Embryonic facial prominence (tissue), 1 donor: ENCODE data around the gene GDI2.
A peak's percentile ranks its signal among the peaks of the same experiment; 100 is the strongest.
"Not testable (repeated sequence)": the region's sequence is repeated elsewhere in the genome, so short reads cannot be mapped to it uniquely, and the experiment has no call there.

Source experiments
- DNase-seq: peaks from one replicate; pipeline ENCODE4 v3.0.0-alpha.2; 2016; ENCODE audit errors: extremely low spot score

GDI2 gene

DNA sequence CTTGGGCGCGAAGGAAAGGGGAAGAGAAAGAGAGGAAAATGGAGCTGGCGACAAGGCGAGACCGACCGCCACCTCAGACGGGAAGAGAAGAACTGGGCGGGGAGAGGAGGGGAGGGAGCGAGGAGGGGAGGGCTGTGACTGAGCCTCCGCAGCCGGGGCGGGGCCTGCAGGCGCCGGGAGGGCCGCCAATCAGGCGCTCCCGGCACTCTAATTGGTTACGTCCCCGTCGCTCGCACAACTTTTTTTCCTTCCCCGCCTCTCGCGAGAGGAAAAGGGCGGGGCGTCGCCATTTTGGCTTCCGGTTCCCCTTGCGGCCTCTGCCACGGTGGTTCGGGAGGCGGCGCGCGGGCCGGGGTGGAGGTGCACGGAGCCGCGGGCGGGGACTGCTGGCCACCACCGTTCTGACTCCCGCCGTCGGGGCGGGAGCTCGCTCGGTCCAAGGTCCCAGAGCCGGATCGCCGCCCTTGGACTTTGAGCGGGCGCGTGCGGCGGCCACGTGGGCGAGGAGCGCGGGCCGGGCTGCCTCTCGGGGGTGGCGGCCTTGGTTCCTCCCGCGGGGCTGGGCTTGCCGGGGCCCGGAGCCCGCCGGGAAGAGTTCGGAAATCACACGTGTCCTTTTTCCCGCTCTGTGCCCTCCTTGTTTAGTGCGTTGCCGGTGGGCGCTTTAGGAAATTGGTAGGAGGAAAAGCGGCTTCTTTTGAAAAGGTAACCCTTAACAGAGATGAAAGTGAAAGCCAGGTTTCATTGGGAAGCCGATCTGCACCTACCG is at the start of gene GDI2:
Gene GDI2, minus strand, starts transcription at position 94 of the 769 bp plus-strand sequence. CDS start 176 bp downstream, outside the sequence.
- DNase-seq: peak; percentile 97

DNA sequence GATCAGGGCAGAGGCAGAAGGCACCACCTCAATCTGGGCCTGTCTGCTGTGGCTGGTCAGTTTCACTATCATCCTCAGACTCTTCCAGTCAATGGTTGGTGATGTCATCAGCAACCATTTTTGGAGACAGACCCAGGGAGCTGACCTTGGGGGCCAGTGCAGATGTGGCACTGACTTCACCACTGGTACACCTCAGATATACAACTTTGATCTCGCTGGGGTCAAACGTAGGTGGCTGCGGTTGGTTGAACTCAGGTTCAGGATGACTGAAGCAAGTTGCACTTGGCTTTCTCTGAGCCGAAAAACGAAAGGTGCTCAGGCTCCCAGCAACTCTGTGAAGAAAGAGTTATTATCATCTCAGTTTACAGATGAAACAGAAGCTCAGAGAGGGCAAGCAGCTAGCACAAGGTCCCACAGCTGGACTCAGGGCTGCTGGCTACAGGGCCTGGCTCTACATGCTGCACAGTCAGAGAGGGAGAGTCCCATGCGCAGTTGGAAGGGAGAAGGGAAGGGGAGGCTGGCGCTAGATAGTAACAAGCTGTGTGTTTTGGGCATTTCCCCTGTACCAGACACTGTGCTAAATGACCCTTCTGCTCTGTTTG is 49.2 kb upstream of the GDI2 start:
- DNase-seq: no peak

DNA sequence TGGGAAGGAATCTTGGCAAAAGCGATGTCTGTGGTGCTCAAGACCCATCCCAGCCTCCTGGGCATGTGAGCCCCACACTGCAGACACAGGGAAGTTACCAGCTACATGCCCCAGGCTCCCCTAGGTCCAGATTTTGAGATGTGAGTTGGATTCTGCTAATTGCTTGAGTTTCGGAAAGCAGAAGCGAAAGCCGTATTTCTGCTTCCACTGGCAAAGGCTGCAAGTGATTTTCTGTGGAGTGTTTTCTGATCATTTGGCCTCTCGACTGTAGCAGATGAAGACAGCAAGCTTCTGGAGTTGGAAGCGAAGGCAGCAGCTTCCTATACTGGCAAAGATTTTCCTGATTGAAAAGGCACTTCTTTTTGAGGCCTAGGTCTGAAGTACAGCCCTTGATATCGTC is 46.8 kb upstream of the GDI2 start:
- DNase-seq: no peak

DNA sequence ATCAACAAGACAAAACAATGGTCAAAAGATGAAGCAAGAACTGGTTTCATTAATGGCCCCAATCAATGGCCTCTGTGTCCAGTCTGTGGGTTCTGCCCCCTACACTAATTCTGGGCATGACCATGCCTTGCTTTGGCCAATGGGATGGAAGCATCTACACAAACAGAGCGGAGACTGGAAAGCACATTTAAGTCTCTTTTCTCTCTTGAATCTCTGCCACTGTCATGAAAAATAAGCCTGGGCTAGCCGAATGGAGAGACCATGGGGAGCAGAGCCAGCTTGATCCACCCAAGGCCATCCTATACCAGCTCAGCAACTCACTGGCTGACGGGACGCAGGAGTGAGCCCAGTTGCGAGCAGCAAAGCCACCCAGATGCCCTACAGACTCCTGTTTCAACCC is 45.6 kb upstream of the GDI2 start:
- no peak for DNase-seq

DNA sequence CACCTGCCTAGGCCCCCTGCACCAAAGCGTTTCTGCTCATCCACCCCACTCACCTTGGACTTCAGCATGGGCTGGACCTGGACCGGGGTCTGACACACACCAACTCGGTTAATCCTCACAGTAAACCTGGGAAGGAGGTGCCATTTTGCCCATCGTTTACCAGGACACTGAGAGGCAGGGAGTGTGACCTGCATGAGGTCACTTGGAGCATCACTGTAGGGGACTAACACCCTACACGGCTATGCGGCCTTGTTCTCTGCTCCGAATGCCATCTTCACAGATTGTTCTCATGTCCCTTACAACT is 43.4 kb upstream of the GDI2 start:
- DNase-seq: no peak

DNA sequence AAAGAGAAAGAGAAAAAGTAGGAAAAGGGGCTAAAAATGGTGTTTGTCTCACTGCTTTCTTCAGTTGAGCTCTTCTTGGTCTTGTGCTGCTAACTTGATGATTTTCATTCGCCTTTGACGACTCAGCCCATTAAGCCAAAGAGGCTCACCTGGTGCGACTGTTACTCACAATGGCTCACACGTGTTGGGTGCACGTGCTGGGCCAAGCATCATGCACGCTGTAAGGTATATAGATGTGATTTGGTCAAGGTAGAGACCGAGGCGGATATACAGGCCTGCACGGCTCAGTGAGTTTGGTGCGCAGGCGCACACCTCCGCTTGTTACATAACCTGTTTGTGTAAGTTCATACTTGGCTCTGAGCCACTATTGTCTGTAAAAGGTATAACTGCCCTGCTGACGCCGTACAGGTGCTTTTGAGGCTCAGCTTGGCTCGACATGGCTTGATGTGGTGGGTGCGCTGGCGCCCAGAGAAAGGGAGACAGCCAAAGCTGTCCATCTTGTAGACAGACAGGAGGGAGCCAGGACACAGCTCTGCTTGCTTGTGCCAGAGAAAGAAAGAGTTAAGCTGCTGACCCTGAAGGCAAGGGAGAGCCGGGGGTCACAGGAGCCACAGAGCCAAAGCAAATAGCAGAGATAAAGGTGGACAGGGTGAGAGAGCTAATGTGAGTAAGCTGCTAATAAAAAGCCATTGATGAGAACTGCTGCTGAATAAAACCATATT is 42.9 kb upstream of the GDI2 start:
- DNase-seq: no peak

DNA sequence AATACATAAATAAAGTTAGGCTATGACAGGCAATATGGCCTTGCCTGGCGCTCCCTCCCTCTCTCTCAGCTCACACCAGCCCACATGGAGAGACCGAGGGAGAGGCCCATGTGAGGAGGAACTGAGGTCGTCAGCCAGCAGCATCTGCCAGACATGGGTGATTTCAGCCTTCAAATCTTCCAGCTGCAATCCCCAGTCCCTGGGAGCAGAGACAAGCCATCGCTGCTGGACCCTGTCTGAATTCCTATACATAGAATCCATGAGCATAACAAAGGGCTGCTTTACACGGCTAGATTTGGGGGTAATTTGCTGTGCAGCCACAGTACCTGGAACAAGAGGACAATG is 40.9 kb upstream of the GDI2 start:
- DNase-seq: no peak

DNA sequence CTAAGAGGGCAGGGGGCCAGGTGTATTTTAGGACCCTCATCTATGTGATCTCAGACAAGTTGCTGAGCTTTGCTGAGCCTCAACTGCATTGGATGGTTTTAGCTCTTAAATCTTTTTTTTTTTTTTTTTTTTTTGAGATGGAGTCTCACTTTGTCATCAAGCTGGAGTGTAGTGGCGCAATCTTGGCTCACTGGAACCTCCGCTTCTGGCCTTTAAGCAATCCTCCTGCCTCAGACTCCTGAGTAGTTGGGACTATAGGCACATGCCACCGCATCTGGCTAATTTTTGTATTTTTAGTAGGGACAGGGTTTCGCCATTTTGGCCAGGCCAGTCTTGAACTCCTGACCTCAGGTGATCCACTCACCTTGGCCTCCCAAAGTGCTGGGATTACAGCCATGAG is 33.4 kb upstream of the GDI2 start:
- DNase-seq: not testable (repeated sequence)

DNA sequence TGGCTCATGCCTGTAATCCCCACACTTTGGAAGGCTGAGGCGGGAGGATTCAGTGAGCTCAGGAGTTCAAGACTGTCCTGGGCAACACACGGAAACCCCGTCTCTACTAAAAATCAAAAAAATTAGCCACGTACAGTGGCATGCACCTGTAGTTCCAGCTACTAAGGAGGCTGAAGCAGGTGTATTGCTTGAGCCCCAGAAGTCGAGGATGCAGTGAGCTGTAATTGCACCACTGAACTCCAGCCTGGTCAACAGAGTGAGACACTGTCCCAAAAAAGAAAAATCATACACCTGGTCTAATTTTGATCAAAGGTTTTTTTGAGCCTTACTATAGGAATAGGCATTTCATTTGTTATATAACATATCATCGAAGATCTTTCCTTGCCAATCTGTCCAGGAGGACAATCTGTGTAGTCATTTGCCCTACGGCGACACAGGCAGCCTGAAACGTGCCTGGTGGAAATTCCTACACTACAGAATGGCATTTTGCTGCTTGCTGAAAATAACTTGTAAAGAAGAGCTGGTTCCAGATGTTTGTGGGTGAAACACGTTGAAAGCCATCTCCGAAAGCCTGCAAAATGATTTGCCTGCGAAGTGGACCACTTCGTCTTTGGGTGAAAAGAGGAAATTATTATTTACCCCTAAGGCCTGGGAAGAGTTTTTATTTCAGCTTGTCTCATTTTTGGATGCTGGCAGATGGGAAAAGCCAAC is 31.3 kb upstream of the GDI2 start:
- DNase-seq: no peak

DNA sequence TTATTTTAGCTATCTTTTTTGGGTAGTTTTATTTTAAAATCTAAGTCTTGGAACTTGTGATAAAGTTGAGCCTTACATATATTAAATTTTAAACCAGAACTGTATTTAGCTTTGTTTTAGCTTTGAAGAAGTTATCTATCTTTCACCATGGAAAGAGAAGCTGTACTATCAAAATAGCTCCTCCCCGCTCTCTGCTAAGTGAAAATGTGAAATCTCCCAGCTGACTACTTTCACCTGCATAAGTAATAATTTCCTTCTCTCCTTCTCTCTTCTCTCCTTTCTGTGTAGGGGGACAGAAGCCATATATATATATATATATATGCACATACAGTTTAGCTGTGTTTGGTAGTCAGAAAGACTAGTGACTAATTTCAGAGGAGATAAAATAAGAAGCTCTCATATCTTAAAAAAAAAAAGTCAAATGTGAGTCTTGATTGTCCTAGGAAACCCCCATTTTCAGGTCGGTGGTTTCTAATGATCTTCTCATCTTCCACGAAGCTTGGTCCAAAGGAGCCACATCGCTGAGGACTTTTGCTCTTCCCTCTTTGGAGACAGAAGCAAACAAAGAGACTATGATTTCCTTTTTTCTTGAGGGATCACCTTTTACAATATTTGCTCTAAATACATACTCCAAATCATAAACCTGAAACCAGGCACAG is 30.6 kb upstream of the GDI2 start:
- no peak for DNase-seq

DNA sequence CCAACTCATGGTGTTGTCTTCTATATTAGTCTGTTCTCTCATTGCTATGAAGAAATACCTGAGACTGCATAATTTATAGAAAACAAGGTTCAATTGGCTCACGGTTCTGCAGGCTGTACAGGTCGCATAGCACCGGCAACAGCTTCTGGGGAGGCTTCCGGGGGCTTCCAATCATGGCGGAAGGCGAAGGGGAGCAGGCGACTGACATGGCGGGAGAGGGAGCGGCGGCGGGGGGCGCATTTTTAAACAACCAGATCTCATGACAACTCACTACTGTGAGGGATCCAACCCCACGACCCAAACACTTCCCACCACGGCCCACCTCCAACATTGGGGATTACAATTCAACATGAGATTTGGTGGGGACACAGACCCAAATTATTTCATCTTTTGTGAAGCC is 28.7 kb upstream of the GDI2 start:
- no peak for DNase-seq

DNA sequence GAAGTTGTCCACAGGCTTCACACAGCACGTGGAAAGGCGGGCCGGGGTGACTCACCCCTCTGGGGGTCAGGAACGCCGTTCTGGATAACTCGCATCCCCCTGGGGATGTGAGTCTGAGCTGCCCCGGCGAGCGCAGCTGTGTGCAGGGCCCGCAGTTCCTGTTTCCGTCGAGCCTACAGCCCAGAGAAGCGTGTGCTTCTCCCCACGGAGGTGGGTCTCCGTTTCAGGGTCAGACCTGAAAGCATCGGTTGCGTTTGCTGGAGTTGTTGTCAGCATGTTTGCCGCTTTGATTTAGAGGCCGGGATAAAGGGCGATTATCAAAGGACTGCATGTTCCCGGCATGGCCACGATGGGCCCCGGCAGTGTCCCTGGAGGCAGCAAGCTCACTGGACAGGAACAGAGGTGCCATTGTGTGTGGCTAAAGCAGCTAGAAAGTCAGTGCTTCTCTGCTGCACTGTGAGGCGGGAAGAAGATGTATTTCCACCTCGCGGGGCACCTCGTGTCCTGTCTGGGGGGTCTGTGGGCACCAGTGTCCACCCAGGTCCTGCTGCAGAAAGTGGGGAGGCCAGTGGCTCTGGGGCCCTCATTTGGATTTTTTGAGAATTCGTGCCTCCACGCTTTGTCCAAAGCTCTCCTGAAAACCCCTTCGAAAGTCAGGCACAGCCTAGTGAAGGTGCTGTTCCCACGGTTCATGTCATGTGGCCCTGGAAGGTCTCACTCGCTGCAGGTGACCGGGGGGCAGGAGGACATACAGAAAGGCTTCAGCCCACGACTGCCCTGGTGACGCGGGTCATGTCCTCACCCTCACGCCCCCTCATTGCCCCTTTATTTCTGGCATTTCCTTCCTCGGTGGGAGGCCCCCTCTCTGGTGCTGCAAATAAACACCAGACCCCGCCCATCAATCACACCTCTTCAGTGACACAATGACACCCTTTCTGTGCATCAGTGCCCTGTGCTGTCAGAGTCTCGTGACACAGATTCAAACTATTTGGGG is 27.4 kb upstream of the GDI2 start:
- peak; percentile 31 for DNase-seq

DNA sequence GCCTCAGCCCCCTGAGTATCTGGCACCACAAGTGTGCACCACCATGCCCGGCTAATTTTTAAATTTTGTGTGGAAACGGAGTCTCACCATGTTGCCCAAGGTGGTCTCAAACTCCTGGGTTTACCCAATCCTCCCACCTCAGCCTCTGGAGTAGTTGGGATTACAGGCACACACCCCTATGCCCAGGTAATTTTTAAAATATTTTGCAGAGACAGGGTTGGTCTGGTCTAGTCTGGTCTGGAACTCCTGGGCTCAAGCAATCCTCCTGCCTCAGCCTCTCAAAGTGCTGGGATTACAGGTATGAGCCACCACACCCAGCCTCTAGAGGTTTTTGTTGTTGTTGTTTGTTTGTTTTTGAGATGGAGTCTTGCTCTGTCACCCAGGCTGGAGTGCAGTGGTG is 22.9 kb upstream of the GDI2 start:
- not testable (repeated sequence) for DNase-seq

DNA sequence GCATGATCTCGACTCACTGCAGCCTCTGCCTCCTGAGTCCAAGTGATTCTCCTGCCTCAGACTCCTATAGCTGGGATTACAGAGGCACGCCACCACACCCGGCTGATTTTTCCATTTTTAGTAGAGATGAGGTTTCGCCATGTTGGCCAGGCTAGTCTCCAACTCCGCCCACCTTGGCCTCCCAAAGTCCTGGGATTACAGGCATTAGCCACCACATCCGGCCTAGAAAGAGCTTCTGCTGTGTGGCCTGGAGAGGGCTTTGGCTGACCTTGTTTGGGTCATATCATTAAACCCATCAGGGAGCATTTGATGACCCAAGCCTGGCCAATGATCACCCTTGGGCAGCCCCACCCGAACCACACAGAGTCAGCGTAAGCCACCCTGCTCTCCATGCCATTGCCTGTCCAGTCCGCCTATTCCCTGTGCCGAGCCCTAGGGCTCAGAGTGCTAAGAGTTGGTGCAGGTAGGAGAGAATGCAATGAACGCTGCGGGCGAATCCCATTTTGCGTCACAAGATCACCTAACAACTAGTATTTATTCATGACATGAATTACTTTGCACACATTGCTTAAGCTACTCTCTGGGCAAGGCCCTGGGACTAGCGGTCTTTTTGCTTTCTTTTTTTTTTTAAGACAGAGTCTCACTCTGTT is 22.3 kb upstream of the GDI2 start:
- no peak for DNase-seq

DNA sequence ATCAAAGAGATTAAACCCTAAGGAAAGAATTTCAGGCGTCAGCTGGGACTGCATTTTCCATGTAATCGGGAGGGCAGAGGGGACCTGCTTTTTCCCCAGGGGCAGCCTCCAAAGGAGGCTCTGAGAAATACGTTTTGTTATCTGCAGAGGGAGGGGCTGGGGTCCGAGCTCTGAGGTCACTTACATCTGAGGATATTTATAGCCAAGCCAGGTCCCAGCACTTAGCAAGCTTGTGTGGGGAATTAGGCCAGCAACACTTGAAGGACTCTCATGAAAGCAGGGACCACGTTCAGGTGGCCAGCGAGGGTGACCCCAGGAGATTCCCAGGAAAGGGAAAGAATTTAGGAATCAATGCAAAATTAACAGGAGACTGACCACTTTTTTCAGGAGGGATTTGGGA is 20.6 kb upstream of the GDI2 start:
- no peak for DNase-seq

DNA sequence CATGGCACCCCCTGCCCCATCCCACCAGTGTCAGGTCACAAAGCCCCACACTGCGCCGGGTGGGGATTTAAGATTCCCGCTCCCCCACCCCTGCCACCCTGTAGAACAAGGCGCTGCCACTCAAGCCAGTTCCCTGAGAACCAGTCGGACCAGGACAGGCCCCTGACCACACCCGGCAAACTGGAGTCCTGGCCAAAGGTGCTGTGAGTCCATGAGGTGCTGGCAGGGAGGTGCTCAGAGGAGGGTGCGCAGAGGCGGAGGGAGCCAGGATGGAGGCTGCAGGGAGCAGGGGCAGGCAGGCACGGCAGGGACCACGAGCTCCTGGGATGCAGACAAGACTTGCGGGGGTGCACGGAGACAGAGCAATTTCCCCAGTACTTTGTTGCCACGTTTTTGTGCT is 19.7 kb upstream of the GDI2 start:
- DNase-seq: no peak

DNA sequence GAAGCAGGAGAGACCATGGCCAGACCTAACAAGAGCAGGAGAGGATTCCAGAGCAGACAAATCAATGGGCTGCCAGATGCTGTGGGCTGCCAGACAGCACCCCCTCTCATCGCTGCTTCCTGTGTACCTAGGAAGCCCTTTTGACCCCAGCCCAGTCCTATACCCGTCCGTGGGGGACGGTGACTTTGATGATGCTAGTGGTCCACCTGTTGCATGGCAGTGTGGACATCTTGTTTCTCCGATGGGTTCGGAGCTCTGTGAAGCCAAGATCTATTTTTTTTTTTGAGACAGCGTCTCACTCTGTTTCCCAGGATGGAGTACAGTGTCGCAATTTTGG is 18.2 kb upstream of the GDI2 start:
- DNase-seq: no peak

DNA sequence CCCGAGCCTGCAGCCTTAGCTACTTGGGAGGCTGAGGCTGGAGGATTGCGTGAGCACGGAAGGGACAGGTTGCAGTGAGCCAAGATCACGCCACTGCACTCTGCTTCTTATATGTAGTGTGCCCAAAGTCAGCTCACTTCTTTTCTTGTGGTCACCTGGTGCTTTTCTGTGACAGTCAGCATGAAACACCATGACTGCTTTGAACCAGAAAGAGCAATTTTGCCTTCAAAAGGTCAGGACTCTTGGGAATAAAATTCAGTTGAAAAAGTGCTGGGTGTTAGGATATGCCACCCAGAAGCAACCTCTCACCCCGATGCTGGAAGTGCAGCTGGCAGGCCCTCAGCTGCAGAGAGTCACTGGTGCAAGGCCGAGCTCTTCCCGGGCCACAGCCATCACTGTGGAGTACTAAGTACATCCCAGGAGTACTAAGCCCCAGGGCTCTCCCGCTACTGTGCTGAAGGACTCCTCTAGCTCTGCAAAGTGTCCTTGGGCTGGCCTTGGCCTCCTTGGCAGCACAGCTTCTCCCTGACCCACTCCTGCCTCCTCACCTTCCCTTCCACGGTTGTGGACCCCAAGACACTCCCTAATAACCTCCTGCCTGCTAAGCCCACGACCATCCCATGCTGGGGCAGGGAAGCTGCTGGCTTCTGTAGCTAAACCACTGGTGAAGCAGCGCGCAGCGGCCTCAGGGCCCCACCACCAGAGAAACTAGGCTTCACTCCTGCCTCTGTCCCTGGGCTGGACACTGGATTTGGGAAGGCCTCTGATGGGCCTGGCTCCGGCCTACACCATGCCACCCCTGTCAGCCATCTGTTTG is 17.6 kb upstream of the GDI2 start:
- no peak for DNase-seq

DNA sequence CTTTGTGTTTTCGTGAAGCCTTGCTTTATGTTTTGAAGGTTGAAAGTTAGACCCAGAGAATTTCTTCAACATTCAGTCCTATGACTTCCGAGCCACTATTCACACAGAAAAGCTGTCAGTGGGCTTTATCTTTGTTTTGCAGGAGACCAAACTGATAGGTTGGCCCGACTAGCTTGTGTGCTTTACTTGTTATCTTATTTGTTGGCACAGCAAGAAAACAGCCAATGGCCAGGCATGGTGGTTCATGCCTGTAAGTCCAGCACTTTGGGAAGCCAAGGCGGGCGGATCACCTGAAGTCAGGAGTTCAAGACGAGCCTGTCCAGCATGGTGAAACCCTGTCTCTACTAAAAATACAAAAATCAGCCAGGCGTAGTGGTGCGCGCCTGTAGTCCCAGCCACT is 16.0 kb upstream of the GDI2 start:
- DNase-seq: no peak

DNA sequence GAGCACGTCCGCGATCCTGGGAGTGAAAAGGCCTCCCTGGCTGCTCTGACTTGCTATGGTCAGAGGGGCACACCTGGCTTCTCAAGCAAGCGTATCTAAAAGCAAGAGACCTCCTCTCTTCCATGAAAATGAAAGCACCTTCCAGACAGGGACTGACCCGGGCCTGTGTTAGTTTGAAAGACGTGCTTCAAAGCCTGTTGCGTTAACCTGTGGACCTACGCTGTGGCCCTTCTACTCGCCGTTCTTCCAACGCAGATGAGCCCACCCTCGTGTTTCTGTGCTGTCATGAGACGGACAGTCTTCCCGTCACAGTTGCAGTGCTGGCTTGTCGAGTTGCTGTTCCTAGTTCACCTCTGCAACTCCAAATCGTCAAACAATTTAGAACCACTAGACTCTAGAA is 15.5 kb upstream of the GDI2 start:
- DNase-seq: no peak
